Measurements from ENCODE around the gene SLC6A5.

GRCh38 chr11:20634781-20635180 lies 35.4 kb downstream of the SLC6A5 start:
- TF ChIP-seq CTCF (IDR thresholded peaks at IDR 0.05; ENCODE audit: low read length) (no peak), EZH2phosphoT487 (IDR thresholded peaks at IDR 0.05; ENCODE audit: low read length) (no peak), EZH2 (optimal IDR thresholded peaks at IDR 0.05; ENCODE audit: low read depth, low read length) (no peak)
